Inferior parietal cortex (tissue), 1 donor: ENCODE data around the gene RPRD2.
"Not testable (repeated sequence)": the region's sequence is repeated elsewhere in the genome, so short reads cannot be mapped to it uniquely, and the experiment has no call there.

Experiments used
- DNase-seq: peaks from one replicate; pipeline ENCODE4 v3.0.0-alpha.2; 2016; ENCODE audit errors: extremely low spot score

Gene RPRD2

GRCh38 chr1:150388241-150388640 lies 24.3 kb downstream of the RPRD2 start:
- no peak for DNase-seq

DNA sequence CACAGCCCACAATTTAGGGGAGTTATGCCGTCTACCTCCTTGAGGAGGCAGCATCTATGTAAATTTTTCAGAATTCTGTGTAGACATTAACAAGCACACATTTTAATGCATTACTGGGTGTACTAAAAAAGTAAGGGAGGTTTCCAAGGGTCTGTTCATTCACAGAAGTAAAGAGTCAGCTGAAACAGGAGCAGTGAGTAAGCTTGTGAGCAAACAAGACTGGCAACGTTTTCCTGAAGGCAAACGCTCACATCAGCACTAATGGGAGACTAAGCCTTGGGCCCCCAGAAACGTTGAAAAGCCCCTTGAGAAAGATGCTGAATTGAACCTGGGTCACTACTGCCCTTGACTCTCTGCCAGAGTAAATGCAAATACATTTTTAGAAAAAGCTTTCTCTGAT lies 25.7 kb downstream of the RPRD2 start:
- DNase-seq = no peak

GRCh38 chr1:150392627-150393026 lies 28.7 kb downstream of the RPRD2 start:
- no peak for DNase-seq

GRCh38 chr1:150395115-150395514 lies 31.2 kb downstream of the RPRD2 start:
- not testable (repeated sequence) for DNase-seq

- no peak for DNase-seq
Observed at GRCh38 chr1:150397392-150398032, 33.6 kb downstream of the RPRD2 start.

DNA sequence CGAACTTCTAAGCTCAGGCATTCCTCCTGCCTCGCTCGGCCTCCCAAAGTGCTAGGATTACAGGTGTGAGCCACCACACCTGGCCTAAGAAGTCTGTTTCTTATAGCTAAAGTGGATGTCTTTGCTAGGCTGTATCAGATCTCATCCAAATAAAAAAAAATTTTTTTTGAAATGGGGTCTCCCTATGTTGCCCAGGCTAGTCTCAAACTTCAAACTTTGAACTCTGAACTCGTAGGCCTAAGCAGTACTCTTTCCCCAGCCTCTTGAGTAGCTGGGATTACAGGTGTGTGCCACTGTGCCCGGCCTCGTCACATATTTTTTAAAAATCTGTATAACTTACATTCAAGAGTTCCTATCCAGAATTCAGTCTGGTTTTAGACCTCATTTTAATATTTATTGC lies 40.5 kb downstream of the RPRD2 start:
- DNase-seq = no peak

- DNase-seq = no peak
Observed at GRCh38 chr1:150405660-150406059, 41.7 kb downstream of the RPRD2 start.

- no peak for DNase-seq
Observed at GRCh38 chr1:150406483-150406882, 42.5 kb downstream of the RPRD2 start.

DNA sequence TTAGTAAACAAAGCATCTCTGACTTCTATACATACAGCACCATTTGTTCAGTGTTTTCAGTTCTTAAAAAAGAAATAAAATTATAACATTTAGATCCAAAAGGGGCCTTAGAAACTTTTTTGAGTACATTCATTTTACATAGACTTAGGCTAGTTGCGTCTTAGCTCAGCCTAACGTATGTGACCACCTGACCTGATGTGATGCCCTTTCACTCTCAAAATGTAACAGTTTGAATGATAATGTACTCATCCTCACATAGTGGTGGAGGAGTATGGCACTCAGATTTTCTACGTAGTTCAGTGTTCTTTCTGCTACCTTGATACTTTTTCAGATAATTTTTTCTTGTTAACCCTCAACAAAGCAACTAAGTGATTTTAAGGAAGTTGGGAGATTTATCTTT lies 43.4 kb downstream of the RPRD2 start:
- no peak for DNase-seq

GRCh38 chr1:150408800-150409199 lies 44.9 kb downstream of the RPRD2 start:
- no peak for DNase-seq

GRCh38 chr1:150409504-150410362 lies 45.8 kb downstream of the RPRD2 start:
- no peak for DNase-seq

GRCh38 chr1:150410582-150411101 lies 46.7 kb downstream of the RPRD2 start:
- DNase-seq = peak; percentile 25

- DNase-seq = no peak
Observed at GRCh38 chr1:150414592-150414991, 50.6 kb downstream of the RPRD2 start.

- DNase-seq = no peak
Observed at GRCh38 chr1:150415800-150416199, 51.9 kb downstream of the RPRD2 start.

DNA sequence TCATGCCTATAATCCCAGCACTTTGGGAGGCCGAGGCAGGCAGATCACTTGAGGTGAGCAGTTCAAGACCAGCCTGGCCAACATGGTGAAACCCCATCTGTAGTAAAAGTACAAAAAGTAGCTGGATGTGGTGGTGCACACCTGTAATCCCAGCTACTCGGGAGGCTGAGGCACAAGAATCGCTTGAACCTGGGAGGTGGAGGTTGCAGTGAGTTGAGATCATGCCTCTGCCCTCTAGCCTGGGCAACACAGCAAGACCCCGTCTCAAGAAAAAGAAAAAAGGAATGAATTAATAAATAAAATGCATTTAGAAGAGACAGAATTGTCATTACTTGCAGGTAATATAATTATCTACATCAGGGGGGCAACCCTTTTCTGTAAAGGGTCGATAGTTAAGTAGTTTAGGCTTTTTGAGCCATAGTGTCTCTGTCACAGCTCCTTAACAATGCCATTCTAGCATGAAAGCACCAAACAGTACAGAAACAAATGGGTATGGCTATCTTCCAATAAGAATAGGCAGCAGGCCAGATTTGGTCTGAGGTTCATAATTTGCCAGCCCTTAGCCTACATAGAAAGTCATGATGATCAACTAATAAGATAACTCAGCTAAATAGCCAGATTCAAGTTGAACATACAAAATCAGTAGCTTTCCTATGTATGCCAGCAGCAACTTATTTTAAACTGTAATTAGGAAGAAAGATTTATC lies 56.8 kb downstream of the RPRD2 start:
- peak; percentile 71 for DNase-seq

- DNase-seq = no peak
Observed at GRCh38 chr1:150422541-150422940, 58.6 kb downstream of the RPRD2 start.

- no peak for DNase-seq
Observed at GRCh38 chr1:150429805-150430204, 65.9 kb downstream of the RPRD2 start.

- DNase-seq = no peak
Observed at GRCh38 chr1:150441121-150441520, 77.2 kb downstream of the RPRD2 start.

GRCh38 chr1:150444232-150444631 lies 80.3 kb downstream of the RPRD2 start:
- DNase-seq = no peak

- DNase-seq = no peak
Observed at GRCh38 chr1:150456146-150456647, 92.2 kb downstream of the RPRD2 start.

DNA sequence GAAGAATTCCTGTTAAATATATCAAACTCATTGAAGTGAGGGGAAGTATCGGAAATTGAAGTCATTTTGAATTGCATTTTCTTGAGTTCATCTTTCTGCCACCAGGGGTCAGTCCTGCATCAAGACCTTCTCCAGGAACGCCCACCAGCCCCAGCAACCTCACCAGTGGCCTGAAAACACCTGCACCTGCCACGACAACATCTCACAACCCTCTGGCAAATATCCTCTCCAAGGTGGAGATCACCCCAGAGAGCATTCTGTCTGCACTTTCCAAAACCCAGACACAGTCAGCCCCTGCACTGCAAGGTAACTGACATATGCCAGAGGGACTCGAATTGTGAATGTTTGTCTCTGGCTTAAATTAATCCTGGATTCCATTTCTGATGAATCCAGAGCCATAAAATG lies 100.5 kb downstream of the RPRD2 start:
- peak; percentile 62 for DNase-seq

DNA sequence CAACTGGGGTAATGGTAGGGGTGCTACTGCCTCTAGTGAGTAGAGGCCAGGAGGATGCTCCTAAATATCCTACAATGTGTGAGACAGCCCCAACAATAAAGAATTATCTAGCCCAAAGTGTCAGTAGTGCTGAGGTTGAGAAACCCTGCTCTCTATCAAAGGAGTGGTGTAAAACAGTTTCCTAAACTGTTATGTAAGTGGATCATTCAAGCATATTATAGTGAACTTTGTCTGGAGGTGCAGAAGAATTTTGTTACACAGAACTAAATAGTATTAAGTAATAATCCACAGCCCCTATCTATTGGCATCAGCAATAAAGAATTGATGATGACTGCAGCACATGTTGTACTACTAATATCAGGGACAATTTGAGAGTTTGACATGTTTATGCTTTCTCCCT lies 103.0 kb downstream of the RPRD2 start:
- DNase-seq = no peak
